Measurements from ENCODE around the gene CSTF3.
A peak's percentile ranks its signal among the peaks of the same experiment; 100 is the strongest.

CSTF3 gene

DNA sequence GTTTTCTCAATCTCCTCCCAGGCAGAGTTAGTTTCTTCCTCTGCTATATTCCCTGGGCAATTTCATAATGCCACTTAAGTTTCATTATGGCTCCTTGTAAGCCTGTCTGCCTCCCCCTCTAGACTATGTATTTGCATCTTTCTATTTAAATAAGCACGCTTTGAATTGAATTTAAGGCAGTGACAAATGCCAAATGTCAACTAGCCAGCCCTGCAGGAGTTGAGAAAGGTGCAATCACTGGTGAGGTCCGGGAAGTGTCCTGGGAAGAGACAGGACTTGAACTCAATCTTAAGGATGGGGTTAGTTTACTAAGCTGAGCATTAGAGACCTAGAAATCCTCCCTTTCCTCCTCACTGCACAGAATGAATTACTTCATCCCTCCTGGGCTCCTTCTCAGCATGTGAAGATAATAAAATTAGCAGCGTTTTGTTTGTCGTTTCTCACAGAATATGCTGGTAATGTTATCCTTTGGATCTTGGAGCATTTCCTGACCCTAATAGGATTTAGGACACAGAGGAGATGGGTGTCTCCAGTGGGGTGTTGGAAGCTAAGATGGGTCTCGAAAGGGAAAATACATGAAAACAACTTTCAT, 120.3 kb downstream of the CSTF3 start:
- DNase-seq (ENCODE audit: low read depth in 2 of 2): no peak

GRCh38 chr11:33040033-33040861, 121.0 kb downstream of the CSTF3 start:
- DNase-seq (ENCODE audit: low read depth in 2 of 2): no peak

- peak; percentile 68 to 73 for DNase-seq (ENCODE audit: low read depth in 2 of 2)
Measured at GRCh38 chr11:33039274-33040032, 121.8 kb downstream of the CSTF3 start, which contains the start of gene TCP11L1. Gene TCP11L1, plus strand, starts transcription at chr11:33039572. Its CDS starts 4,202 bp downstream, at chr11:33043774.

DNA sequence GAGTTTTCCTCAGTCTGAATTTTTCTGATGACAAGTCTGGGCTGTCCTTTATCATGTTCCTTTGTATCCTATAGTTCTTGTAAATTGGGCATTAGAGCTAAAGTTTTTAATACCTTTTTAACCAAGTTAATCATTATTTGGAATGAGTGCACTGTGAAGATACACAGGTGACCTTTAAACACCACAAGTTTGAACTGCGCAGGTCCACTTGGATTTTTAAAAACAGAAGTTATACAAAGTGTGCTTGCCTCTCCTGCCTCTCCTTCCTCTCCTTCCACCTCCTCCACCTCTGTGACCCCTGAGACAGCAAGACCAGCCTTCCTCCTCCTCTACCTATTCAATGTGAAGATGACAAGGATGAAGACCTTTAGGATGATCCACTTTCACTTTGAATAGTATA, 126.3 kb downstream of the CSTF3 start:
- DNase-seq (ENCODE audit: low read depth in 2 of 2): no peak

Measured in stimulated activated CD4-positive, alpha-beta T cell treated with anti-CD3 and anti-CD28 coated beads, Interleukin-15, amount 100 ng/mL, for 48 hours (primary cell).